Measurements from ENCODE around the gene KHDRBS2. TPM values are rescaled to one million over a fixed set of nuclear protein-coding genes. Genes with fewer than 3 reads are reported as not detected.

KHDRBS2 gene
- total RNA-seq, 2 experiments from 2014 or later = not detected

- Mint-ChIP-seq H3K27ac (no peak overlapping the region), H3K4me1 (no peaks in the 10 kb centered on the region), H3K9me3 (no peaks in the 10 kb centered on the region), H3K36me3 (no peaks in the 10 kb centered on the region), H3K27me3 (no peaks in the 10 kb centered on the region), H3K4me3 (no peak overlapping the region)
- ATAC-seq (ENCODE audit: low read depth) = no peak
- no peak for DNase-seq
- POLR2A ChIA-PET = no interaction called here
Observed at GRCh38 chr6:62146954-62147853, 138.8 kb downstream of the KHDRBS2 start.

GRCh38 chr6:62129127-62129526, 156.9 kb downstream of the KHDRBS2 start:
- Mint-ChIP-seq H3K27ac (no peak overlapping the region), H3K4me1 (no peaks in the 10 kb centered on the region), H3K27me3 (no peaks in the 10 kb centered on the region), H3K9me3 (peaks cover 8% of the 10 kb centered on the region), H3K4me3 (no peak overlapping the region), H3K36me3 (no peaks in the 10 kb centered on the region)
- POLR2A ChIA-PET = no interaction called here
- ATAC-seq (ENCODE audit: low read depth) (no peak), DNase-seq (no peak)

GRCh38 chr6:62119401-62119800, 166.6 kb downstream of the KHDRBS2 start:
- no peak overlapping the region for H3K4me3 Mint-ChIP-seq
- H3K9me3 Mint-ChIP-seq = peaks cover 9% of the 10 kb centered on the region
- ATAC-seq (ENCODE audit: low read depth) = no peak
- H3K27me3 Mint-ChIP-seq = no peaks in the 10 kb centered on the region
- no peaks in the 10 kb centered on the region for H3K36me3 Mint-ChIP-seq
- no peaks in the 10 kb centered on the region for H3K4me1 Mint-ChIP-seq
- H3K27ac Mint-ChIP-seq = no peak overlapping the region
- no peak for DNase-seq
- POLR2A ChIA-PET = no interaction called here

- H3K27me3 Mint-ChIP-seq = no peaks in the 10 kb centered on the region
- peaks cover 7% of the 10 kb centered on the region for H3K9me3 Mint-ChIP-seq
- no peak for DNase-seq
- no peak for ATAC-seq (ENCODE audit: low read depth)
- POLR2A ChIA-PET = no interaction called here
- H3K36me3 Mint-ChIP-seq = no peaks in the 10 kb centered on the region
- no peak overlapping the region for H3K27ac Mint-ChIP-seq
- H3K4me3 Mint-ChIP-seq = no peak overlapping the region
- no peaks in the 10 kb centered on the region for H3K4me1 Mint-ChIP-seq
Observed at GRCh38 chr6:62103186-62103859, 182.7 kb downstream of the KHDRBS2 start.

- Mint-ChIP-seq H3K27ac (no peak overlapping the region), H3K4me1 (no peaks in the 10 kb centered on the region), H3K9me3 (peaks cover 9% of the 10 kb centered on the region), H3K36me3 (no peaks in the 10 kb centered on the region), H3K27me3 (no peaks in the 10 kb centered on the region), H3K4me3 (no peak overlapping the region)
- DNase-seq (no peak), ATAC-seq (ENCODE audit: low read depth) (no peak)
- POLR2A ChIA-PET = no interaction called here
Observed at GRCh38 chr6:62102387-62102786, 183.6 kb downstream of the KHDRBS2 start.

- ATAC-seq (ENCODE audit: low read depth) = no peak
- H3K27me3 Mint-ChIP-seq = no peaks in the 10 kb centered on the region
- peaks cover 2% of the 10 kb centered on the region for H3K9me3 Mint-ChIP-seq
- no peak overlapping the region for H3K4me3 Mint-ChIP-seq
- POLR2A ChIA-PET = no interaction called here
- H3K36me3 Mint-ChIP-seq = no peaks in the 10 kb centered on the region
- H3K4me1 Mint-ChIP-seq = no peaks in the 10 kb centered on the region
- no peak for DNase-seq
- no peak overlapping the region for H3K27ac Mint-ChIP-seq
Observed at GRCh38 chr6:62090442-62091229, 195.4 kb downstream of the KHDRBS2 start.

- Mint-ChIP-seq H3K4me1 (no peaks in the 10 kb centered on the region), H3K36me3 (no peaks in the 10 kb centered on the region), H3K4me3 (no peak overlapping the region), H3K9me3 (peaks cover 2% of the 10 kb centered on the region), H3K27me3 (no peaks in the 10 kb centered on the region), H3K27ac (no peak overlapping the region)
- DNase-seq (no peak), ATAC-seq (ENCODE audit: low read depth) (no peak)
- POLR2A ChIA-PET = no interaction called here
Observed at GRCh38 chr6:62089781-62090180, 196.2 kb downstream of the KHDRBS2 start.

GRCh38 chr6:62086047-62086446, 200.0 kb downstream of the KHDRBS2 start:
- Mint-ChIP-seq H3K9me3 (peaks cover 3% of the 10 kb centered on the region), H3K36me3 (no peaks in the 10 kb centered on the region), H3K27ac (no peak overlapping the region), H3K27me3 (no peaks in the 10 kb centered on the region), H3K4me3 (no peak overlapping the region), H3K4me1 (no peaks in the 10 kb centered on the region)
- DNase-seq (no peak), ATAC-seq (ENCODE audit: low read depth) (no peak)
- POLR2A ChIA-PET = no interaction called here

- no peak for ATAC-seq (ENCODE audit: low read depth)
- no peaks in the 10 kb centered on the region for H3K4me1 Mint-ChIP-seq
- H3K36me3 Mint-ChIP-seq = no peaks in the 10 kb centered on the region
- H3K9me3 Mint-ChIP-seq = peaks cover 5% of the 10 kb centered on the region
- no peak overlapping the region for H3K4me3 Mint-ChIP-seq
- no peaks in the 10 kb centered on the region for H3K27me3 Mint-ChIP-seq
- POLR2A ChIA-PET = no interaction called here
- H3K27ac Mint-ChIP-seq = no peak overlapping the region
- no peak for DNase-seq
Observed at GRCh38 chr6:62075869-62076268, 210.2 kb downstream of the KHDRBS2 start.

- Mint-ChIP-seq H3K27me3 (no peaks in the 10 kb centered on the region), H3K4me1 (no peaks in the 10 kb centered on the region), H3K36me3 (no peaks in the 10 kb centered on the region), H3K27ac (no peak overlapping the region), H3K9me3 (peaks cover 2% of the 10 kb centered on the region), H3K4me3 (no peak overlapping the region)
- POLR2A ChIA-PET = no interaction called here
- no peak for ATAC-seq (ENCODE audit: low read depth)
- no peak for DNase-seq
Observed at GRCh38 chr6:62059901-62060300, 226.1 kb downstream of the KHDRBS2 start.

- DNase-seq = no peak
- Mint-ChIP-seq H3K9me3 (peaks cover 3% of the 10 kb centered on the region), H3K4me3 (no peak overlapping the region), H3K27ac (no peak overlapping the region), H3K27me3 (no peaks in the 10 kb centered on the region), H3K4me1 (no peaks in the 10 kb centered on the region), H3K36me3 (no peaks in the 10 kb centered on the region)
- no peak for ATAC-seq (ENCODE audit: low read depth)
- POLR2A ChIA-PET = no interaction called here
Observed at GRCh38 chr6:62057300-62057699, 228.7 kb downstream of the KHDRBS2 start.

- H3K4me1 Mint-ChIP-seq = no peaks in the 10 kb centered on the region
- no peaks in the 10 kb centered on the region for H3K27me3 Mint-ChIP-seq
- H3K36me3 Mint-ChIP-seq = no peaks in the 10 kb centered on the region
- no peak overlapping the region for H3K27ac Mint-ChIP-seq
- peaks cover 3% of the 10 kb centered on the region for H3K9me3 Mint-ChIP-seq
- ATAC-seq (ENCODE audit: low read depth) (no peak), DNase-seq (no peak)
- H3K4me3 Mint-ChIP-seq = no peak overlapping the region
- POLR2A ChIA-PET = no interaction called here
Observed at GRCh38 chr6:62045502-62045901, 240.5 kb downstream of the KHDRBS2 start.

- no peaks in the 10 kb centered on the region for H3K27me3 Mint-ChIP-seq
- POLR2A ChIA-PET = no interaction called here
- no peaks in the 10 kb centered on the region for H3K4me1 Mint-ChIP-seq
- no peaks in the 10 kb centered on the region for H3K36me3 Mint-ChIP-seq
- H3K27ac Mint-ChIP-seq = no peak overlapping the region
- ATAC-seq (ENCODE audit: low read depth) (no peak), DNase-seq (no peak)
- peaks cover 3% of the 10 kb centered on the region for H3K9me3 Mint-ChIP-seq
- H3K4me3 Mint-ChIP-seq = no peak overlapping the region
Observed at GRCh38 chr6:62043084-62043483, 242.9 kb downstream of the KHDRBS2 start.

Measured in activated naive CD8-positive, alpha-beta T cell treated with anti-CD3 and anti-CD28 coated beads, Interleukin-2, amount 10 ng/mL, durations not matched to agents 7 days and 5 days (primary cell).